GM19035 (cell line): ENCODE results near the gene PPM1H.

Experiments
- ATAC-seq: cut with Tn5 transposase; IDR thresholded peaks from one replicate; pipeline ENCODE4 v1.9.1; 2021; ENCODE audit not compliant: unreplicated experiment

Gene PPM1H

GRCh38 chr12:62627181-62627580 is 307.8 kb downstream of the PPM1H start:
- ATAC-seq, result no peak

GRCh38 chr12:62625228-62625627 is 309.7 kb downstream of the PPM1H start:
- no peak for ATAC-seq

GRCh38 chr12:62622177-62622576 is 312.8 kb downstream of the PPM1H start:
- no peak for ATAC-seq

- ATAC-seq, result no peak
These were observed 313.8 kb downstream of the PPM1H start for GRCh38 chr12:62621101-62621638.

GRCh38 chr12:62618930-62619329 is 316.0 kb downstream of the PPM1H start:
- no peak for ATAC-seq

GRCh38 chr12:62618319-62618718 is 316.6 kb downstream of the PPM1H start:
- no peak for ATAC-seq

GRCh38 chr12:62613081-62613480 is 321.9 kb downstream of the PPM1H start:
- no peak for ATAC-seq

- no peak for ATAC-seq
These were observed 328.3 kb downstream of the PPM1H start for GRCh38 chr12:62606654-62607053.

GRCh38 chr12:62605981-62606380 is 329.0 kb downstream of the PPM1H start:
- ATAC-seq, result no peak

GRCh38 chr12:62604871-62605270 is 330.1 kb downstream of the PPM1H start:
- ATAC-seq, result no peak

GRCh38 chr12:62604373-62604772 is 330.6 kb downstream of the PPM1H start:
- no peak for ATAC-seq

- ATAC-seq, result no peak
These were observed 331.2 kb downstream of the PPM1H start for GRCh38 chr12:62603811-62604098.

GRCh38 chr12:62603061-62603810 is 331.7 kb downstream of the PPM1H start:
- ATAC-seq, result peak; percentile 72

GRCh38 chr12:62602255-62603060 is 332.5 kb downstream of the PPM1H start:
- peak; percentile 69 for ATAC-seq

- ATAC-seq, result no peak
These were observed 333.2 kb downstream of the PPM1H start for GRCh38 chr12:62601765-62602164.

GRCh38 chr12:62599854-62600437 is 335.0 kb downstream of the PPM1H start:
- no peak for ATAC-seq

- no peak for ATAC-seq
These were observed 336.1 kb downstream of the PPM1H start for GRCh38 chr12:62598846-62599245.

GRCh38 chr12:62597253-62597652 is 337.7 kb downstream of the PPM1H start:
- no peak for ATAC-seq
